HK-2 (cell line): ENCODE measurements around the gene FURIN.
A peak's percentile ranks its signal among the peaks of the same experiment; 100 is the strongest.
"Not testable (repeated sequence)": the region's sequence is repeated elsewhere in the genome, so short reads cannot be mapped to it uniquely, and the experiment has no call there.

Source experiments
- DNase-seq: peaks from one replicate; pipeline ENCODE4 v3.0.0-alpha.2; 2018; ENCODE audit not compliant: unreplicated experiment

FURIN gene

DNA sequence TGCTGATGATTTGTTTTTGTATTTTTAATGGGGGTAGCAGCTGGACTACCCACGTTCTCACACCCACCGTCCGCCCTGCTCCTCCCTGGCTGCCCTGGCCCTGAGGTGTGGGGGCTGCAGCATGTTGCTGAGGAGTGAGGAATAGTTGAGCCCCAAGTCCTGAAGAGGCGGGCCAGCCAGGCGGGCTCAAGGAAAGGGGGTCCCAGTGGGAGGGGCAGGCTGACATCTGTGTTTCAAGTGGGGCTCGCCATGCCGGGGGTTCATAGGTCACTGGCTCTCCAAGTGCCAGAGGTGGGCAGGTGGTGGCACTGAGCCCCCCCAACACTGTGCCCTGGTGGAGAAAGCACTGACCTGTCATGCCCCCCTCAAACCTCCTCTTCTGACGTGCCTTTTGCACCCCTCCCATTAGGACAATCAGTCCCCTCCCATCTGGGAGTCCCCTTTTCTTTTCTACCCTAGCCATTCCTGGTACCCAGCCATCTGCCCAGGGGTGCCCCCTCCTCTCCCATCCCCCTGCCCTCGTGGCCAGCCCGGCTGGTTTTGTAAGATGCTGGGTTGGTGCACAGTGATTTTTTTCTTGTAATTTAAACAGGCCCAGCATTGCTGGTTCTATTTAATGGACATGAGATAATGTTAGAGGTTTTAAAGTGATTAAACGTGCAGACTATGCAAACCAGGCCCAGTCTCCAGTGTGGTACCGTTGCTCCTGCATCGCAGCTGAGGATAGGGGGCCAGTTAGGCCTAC is 14.6 kb downstream of the FURIN start:
- DNase-seq = no peak

DNA sequence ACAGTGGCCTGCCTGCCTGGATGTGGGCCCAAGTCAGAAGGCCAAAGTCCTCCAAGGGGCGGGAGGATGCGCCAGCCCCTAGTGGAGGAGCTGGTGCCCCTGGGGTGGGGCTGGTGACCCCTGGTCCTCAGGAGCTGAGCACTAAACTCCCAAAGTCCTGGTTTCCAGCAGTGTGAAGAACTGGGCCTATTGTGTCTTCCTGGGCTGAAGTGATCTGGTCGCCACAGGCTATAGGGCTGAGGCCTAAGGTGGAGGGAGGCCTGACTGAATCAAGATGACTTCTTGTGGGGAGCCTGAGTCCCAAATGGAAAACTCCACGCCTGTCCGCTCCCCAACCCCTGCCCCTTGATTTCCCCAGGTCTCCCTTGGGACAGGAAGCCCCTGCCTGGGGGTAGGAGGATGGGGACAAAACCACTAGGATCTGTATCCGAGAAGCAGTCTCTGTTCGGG is 15.2 kb downstream of the FURIN start:
- DNase-seq = no peak

DNA sequence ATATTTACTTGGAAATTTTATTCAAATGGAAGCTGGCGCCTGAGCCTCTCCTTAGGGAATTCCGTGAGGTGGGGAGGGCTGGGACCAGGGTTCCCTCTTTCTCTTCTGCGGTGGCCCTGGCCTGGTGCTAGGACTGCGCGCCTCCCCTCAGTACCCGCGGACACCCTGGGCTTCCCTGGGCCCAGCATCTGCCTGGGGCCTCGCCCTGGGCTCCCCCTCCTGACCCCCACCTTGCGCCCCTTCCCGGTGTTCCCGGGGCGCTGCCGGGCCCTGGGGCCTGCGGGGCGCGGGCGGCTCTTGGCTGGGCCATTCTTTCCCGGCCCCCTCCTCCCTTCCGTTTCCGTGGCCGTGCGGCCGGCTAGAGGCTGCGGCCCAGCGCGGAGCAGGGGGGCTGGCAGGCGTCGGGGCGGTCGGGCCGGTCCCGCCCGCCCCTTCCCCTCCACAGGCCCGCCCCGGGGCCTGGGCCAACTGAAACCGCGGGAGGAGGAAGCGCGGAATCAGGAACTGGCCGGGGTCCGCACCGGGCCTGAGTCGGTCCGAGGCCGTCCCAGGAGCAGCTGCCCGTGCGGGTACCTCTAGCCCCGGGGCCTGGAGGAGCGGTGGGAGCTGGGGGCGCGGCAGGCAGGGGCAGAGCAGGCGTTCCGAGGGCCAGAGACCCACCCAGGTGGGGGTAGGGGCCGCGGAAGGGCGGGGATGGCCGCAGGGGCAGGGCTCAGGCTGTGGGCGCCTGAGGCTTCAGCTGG is 15.8 kb downstream of the FURIN start, which contains the start of gene FES:
Gene FES (plus strand): TSS at position 529 of the 743 bp plus-strand sequence. CDS start 542 bp downstream, outside the sequence.
- no peak for DNase-seq

GRCh38 chr15:90884719-90885431 is 16.5 kb downstream of the FURIN start:
- DNase-seq = no peak

DNA sequence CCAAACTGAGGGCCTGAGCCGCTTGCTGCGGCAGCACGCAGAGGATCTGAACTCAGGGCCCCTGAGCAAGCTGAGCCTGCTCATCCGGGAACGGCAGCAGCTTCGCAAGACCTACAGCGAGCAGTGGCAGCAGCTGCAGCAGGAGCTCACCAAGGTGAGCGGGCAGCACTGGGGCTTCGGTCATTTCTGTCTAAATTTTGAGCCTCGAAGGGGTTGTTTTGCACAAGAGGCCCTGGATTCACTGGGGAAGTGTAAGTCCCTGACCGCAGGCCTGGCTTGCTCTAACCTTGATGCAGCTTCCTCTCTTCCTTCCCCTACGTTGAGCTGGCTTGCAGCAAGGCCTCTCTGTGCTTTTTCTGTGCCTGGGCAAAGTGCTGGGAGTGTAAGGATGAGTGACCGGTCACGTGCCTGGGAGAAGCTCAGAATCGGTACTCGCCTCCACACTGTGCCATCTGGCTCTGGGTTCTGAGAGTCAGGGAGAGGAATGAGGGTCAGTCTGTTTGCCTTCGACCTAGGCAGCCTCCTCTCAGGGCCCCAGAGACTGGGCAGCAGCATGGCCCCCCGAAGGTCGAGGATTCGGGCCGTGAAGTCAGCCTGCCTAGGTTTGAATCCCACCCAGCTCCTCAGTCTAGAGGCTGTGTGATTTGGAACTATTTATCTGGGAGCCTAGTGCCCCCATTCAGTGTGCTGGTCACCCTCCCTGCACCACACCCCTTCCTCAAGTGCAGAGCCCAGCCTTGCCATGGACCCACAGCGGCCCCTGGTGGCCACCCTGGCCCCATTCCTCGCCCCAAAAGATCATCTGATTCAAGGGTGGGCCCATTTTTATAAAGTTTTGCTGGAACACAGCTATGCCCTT is 17.3 kb downstream of the FURIN start:
- peak; percentile 47 for DNase-seq

GRCh38 chr15:90886291-90886614 is 17.9 kb downstream of the FURIN start:
- DNase-seq = no peak

- no peak for DNase-seq
Measured at GRCh38 chr15:90887037-90887481, 18.7 kb downstream of the FURIN start.

- DNase-seq = no peak
Measured at GRCh38 chr15:90889313-90889730, 20.9 kb downstream of the FURIN start.

DNA sequence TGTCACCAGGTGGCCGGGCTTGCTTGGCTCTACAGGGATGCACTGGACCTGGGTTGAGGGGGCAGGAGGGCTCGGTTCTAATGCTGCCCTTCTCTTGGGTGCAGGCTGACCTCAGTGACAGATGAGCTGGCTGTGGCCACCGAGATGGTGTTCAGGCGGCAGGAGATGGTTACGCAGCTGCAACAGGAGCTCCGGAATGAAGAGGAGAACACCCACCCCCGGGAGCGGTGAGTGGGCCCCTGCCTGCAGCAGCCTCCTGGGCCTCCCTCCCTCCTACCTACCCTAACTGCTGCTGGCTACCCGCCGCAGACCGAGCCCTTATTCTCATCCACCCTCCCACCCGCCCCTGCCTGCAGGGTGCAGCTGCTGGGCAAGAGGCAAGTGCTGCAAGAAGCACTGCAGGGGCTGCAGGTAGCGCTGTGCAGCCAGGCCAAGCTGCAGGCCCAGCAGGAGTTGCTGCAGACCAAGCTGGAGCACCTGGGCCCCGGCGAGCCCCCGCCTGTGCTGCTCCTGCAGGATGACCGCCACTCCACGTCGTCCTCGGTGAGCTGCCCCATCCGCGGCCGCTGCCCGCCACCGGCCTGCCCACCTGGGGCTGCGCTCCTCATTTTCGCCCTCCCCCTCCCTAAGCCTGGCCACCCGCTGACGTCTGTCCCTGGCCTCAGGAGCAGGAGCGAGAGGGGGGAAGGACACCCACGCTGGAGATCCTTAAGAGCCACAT is 21.5 kb downstream of the FURIN start:
- DNase-seq = no peak

GRCh38 chr15:90890839-90891238 is 22.5 kb downstream of the FURIN start:
- no peak for DNase-seq

DNA sequence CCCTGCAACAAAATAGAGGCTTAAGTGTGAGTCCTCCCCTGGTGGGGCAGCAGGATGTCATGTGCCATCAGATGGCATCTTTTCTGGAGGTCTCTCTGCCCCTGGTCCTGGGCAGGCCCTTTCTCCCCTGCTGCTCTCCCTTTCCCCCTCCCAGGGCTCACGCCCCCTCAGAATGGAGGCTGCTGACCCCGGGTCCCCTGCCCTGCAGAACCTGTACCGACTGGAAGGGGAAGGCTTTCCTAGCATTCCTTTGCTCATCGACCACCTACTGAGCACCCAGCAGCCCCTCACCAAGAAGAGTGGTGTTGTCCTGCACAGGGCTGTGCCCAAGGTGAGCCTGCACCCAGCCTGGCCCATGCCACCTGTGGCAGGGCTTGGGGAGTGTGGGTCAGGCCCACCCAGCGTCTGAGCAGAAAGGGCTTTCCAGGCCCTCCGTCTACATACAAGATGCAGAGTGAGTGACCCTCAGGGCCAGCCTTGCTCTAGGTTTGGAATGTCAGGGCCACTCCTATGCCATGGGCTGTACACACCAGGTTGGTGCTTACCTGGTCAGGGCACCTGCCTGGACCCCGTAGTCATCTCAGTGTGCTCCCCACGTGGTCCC is 23.1 kb downstream of the FURIN start:
- no peak for DNase-seq

GRCh38 chr15:90892023-90892422 is 23.6 kb downstream of the FURIN start:
- DNase-seq = no peak

- no peak for DNase-seq
Measured at GRCh38 chr15:90892498-90893174, 24.2 kb downstream of the FURIN start.

GRCh38 chr15:90893175-90894090 is 25.0 kb downstream of the FURIN start:
- DNase-seq = no peak

DNA sequence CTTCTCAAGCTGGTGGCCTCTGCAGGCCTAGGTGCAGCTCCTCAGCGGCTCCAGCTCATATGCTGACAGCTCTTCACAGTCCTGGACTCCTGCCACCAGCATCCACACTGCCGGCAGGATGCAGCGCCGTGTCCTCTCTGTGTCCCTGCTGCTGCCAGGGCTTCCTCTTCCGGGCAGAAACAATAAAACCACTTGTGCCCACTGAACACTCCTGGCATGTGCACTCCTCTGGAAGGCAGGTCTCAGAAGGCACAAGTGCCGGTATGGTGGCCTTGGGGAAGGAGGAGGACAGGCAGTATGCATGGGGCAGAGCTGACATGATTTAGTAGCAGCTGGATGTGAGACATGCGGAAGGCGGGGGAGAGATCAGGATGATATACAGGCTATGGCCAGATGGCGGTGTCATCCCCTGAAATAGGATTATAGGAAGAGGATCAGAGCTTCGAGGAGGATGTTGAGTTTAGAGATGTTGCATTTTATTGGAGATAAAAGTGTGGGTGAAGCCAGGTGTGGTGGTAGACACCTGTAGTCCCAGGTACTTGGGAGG is 27.3 kb downstream of the FURIN start:
- no peak for DNase-seq

DNA sequence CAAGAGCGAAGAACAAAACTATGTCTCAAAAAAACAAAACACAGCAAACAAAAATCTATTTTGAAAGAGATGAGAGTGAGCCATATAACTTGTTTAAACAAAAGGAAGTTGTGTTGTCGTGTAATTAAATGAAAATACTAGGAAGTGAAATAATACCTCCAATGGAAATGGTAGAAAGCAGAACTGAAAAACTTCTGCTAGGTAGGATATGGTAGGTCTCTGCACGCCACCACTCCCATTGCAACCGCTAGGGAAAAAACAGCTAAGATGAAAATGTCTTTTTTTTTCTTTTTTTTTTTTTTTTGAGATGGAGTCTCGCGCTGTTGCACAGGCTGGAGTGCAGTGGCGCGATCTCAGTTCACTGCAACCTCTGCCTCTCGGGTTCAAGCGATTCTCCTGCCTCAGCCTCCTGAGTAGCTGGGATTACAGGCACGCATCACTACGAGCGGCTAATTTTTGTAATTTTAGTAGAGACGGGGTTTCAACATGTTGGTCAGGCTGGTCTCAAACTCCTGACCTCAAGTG is 28.8 kb downstream of the FURIN start:
- not testable (repeated sequence) for DNase-seq

- no peak for DNase-seq
Measured at GRCh38 chr15:90901175-90902039, 33.0 kb downstream of the FURIN start.
